Smooth muscle cell (in vitro differentiated cells): ENCODE results near the gene UBR7. TPM values are rescaled to one million over a fixed set of nuclear protein-coding genes. Genes with fewer than 3 reads are reported as not detected.

ENCODE experiments used
- DNase-seq: peaks from one replicate; lab custom pipeline; 2025; ENCODE audit not compliant: unreplicated experiment; lab: John Stamatoyannopoulos, UW
- H2AFZ ChIP-seq: fragments of 200-600 bp; sonication (generic); 2 replicates; pipeline ENCODE4 v1.6.0; 2016; ENCODE audit warnings: antibody characterized with exemption, low read depth, mild to moderate bottlenecking
- H3F3A ChIP-seq: fragments of 200-600 bp; sonication (generic); 2 replicates; pipeline ENCODE4 v1.6.0; 2017; ENCODE audit warnings: antibody characterized with exemption, low read depth
- H3K27ac ChIP-seq: fragments of 200-600 bp; sonication (generic); 2 replicates; pipeline ENCODE4 v1.5.1; 2016; ENCODE audit warnings: low read depth, mild to moderate bottlenecking
- H3K27me3 ChIP-seq: fragments of 200-600 bp; sonication (generic); 2 replicates; pipeline ENCODE4 v1.6.1; 2016; ENCODE audit warnings: low read depth, mild to moderate bottlenecking
- H3K36me3 ChIP-seq: fragments of 200-600 bp; sonication (generic); 2 replicates; pipeline ENCODE4 v1.5.1; 2016; ENCODE audit warnings: low read depth
- H3K4me1 ChIP-seq: fragments of 200-600 bp; sonication (generic); 2 replicates; pipeline ENCODE4 v1.5.1; 2016; ENCODE audit warnings: low read depth
- H3K4me2 ChIP-seq: fragments of 200-600 bp; sonication (generic); 2 replicates; pipeline ENCODE4 v1.6.0; 2016; ENCODE audit warnings: mild to moderate bottlenecking
- H3K4me3 ChIP-seq: fragments of 200-600 bp; sonication (generic); 2 replicates; pipeline ENCODE4 v1.5.1; 2016; ENCODE audit warnings: mild to moderate bottlenecking
- H3K79me2 ChIP-seq: fragments of 200-600 bp; sonication (generic); 2 replicates; pipeline ENCODE4 v1.6.0; 2016; ENCODE audit warnings: low read depth, mild to moderate bottlenecking
- H3K9ac ChIP-seq: fragments of 200-600 bp; sonication (generic); 2 replicates; pipeline ENCODE4 v1.6.0; 2016; ENCODE audit warnings: low read depth
- H3K9me3 ChIP-seq: fragments of 200-600 bp; sonication (generic); replicated peaks from 2 replicates; pipeline ENCODE4 v1.5.1; 2016; ENCODE audit warnings: low read depth
- H4K20me1 ChIP-seq: fragments of 200-600 bp; sonication (generic); 2 replicates; pipeline ENCODE4 v1.6.0; 2016; ENCODE audit warnings: low read depth
- CTCF ChIP-seq: fragments of 200-600 bp; sonication (generic); IDR thresholded peaks from 2 replicates; pipeline ENCODE4 v1.5.1; 2017; ENCODE audit warnings: borderline replicate concordance, mild to moderate bottlenecking, antibody characterized with exemption; ENCODE audit not compliant: insufficient read depth, poor library complexity, severe bottlenecking
- WGBS: methylation state at CpG from one replicate; pipeline ENCODE4 v1.1.7; 2016; ENCODE audit warnings: low lambda C conversion rate; 5-methylcytosine and 5-hydroxymethylcytosine counted together
- polyA plus RNA-seq: library from polyadenylated mRNA; unstranded; fragments of >200 nt; fragmentation: Nextera tagmentation; extraction: Ambion mirVana; gene quantifications from 2 replicates; pipeline ENCODE4 v1.2.1, GENCODE V29; 2016
- total RNA-seq: library from RNA; depleted of rRNA; stranded (reverse); fragments of >200 nt; gene quantifications from 2 replicates; pipeline ENCODE4 v1.2.3, GENCODE V29; 2014

Gene UBR7
- total and polyA plus RNA-seq, 2 experiments from 2014 or later: 8.0 to 12.8 TPM

- H3K27ac ChIP-seq: no peak overlapping the region
- no peak for DNase-seq
Measured at GRCh38 chr14:93271111-93271510, 64.1 kb downstream of the UBR7 start.

GRCh38 chr14:93274055-93274806 lies 67.2 kb downstream of the UBR7 start:
- H3K9me3 ChIP-seq: no peaks in the 10 kb centered on the region
- TF ChIP-seq CTCF: no peak
- no peak overlapping the region for H2AFZ ChIP-seq
- no peaks in the 10 kb centered on the region for H3K36me3 ChIP-seq
- H3K27ac ChIP-seq: no peak overlapping the region
- H3F3A ChIP-seq: no peaks in the 10 kb centered on the region
- H3K4me2 ChIP-seq: no peak overlapping the region
- DNase-seq: no peak
- H3K4me3 ChIP-seq: no peak overlapping the region
- WGBS: 98% methylated on average over 3 of the region's 3 CpGs
- H3K27me3 ChIP-seq: no peaks in the 10 kb centered on the region
- H3K9ac ChIP-seq: no peak overlapping the region
- H4K20me1 ChIP-seq: peaks cover 78% of the 10 kb centered on the region
- peaks cover 3% of the 10 kb centered on the region for H3K4me1 ChIP-seq
- H3K79me2 ChIP-seq: peaks cover 4% of the 10 kb centered on the region

More at GRCh38 chr14:93271111-93271510, 64.1 kb downstream of the UBR7 start:
- no peaks in the 10 kb centered on the region for H3K9me3 ChIP-seq
- peaks cover 3% of the 10 kb centered on the region for H3K4me1 ChIP-seq
- TF ChIP-seq CTCF: no peak
- peaks cover 15% of the 10 kb centered on the region for H3K79me2 ChIP-seq
- no peaks in the 10 kb centered on the region for H3K27me3 ChIP-seq
- no peak overlapping the region for H3K4me2 ChIP-seq
- H3F3A ChIP-seq: no peaks in the 10 kb centered on the region
- WGBS: 92% methylated on average over 6 of the region's 6 CpGs
- no peak overlapping the region for H3K9ac ChIP-seq
- H3K4me3 ChIP-seq: no peak overlapping the region
- peaks cover 81% of the 10 kb centered on the region for H4K20me1 ChIP-seq
- no peaks in the 10 kb centered on the region for H3K36me3 ChIP-seq
- no peak overlapping the region for H2AFZ ChIP-seq

- Histone ChIP-seq H3K27ac (no peak overlapping the region), H3K4me3 (no peak overlapping the region), H4K20me1 (peaks cover 80% of the 10 kb centered on the region), H3K9me3 (no peaks in the 10 kb centered on the region), H3F3A (no peaks in the 10 kb centered on the region), H3K9ac (no peak overlapping the region), H2AFZ (no peak overlapping the region), H3K79me2 (peaks cover 21% of the 10 kb centered on the region), H3K36me3 (no peaks in the 10 kb centered on the region), H3K27me3 (no peaks in the 10 kb centered on the region), H3K4me2 (no peak overlapping the region), H3K4me1 (peaks cover 3% of the 10 kb centered on the region)
- no peak for DNase-seq
- TF ChIP-seq CTCF: no peak
- WGBS: 100% methylated on average over 3 of the region's 3 CpGs
Measured at GRCh38 chr14:93276031-93276716, 69.1 kb downstream of the UBR7 start.

Other genes starting within 250 kb of the UBR7 start
- 9.2 and 17.6 TPM in 2 replicates for gene ITPK1, start 91.3 kb upstream of the UBR7 start, total RNA-seq
- gene ITPK1, start 91.3 kb upstream of the UBR7 start, polyA plus RNA-seq: 13.3 and 14.2 TPM in 2 replicates
- 6.9 and 9.9 TPM in 2 replicates for gene MOAP1, start 22.4 kb upstream of the UBR7 start, total RNA-seq
- 7.7 and 8.2 TPM in 2 replicates for gene MOAP1, start 22.4 kb upstream of the UBR7 start, polyA plus RNA-seq
- 5.2 and 7.9 TPM in 2 replicates for gene LYSET, start 21.9 kb upstream of the UBR7 start, total RNA-seq
- 9.2 and 17.9 TPM in 2 replicates for gene LYSET, start 21.9 kb upstream of the UBR7 start, polyA plus RNA-seq
- 9.6 and 10.9 TPM in 2 replicates for gene GON7, start 191 bp upstream of the UBR7 start, total RNA-seq
- gene GON7, start 191 bp upstream of the UBR7 start, polyA plus RNA-seq: 8.5 and 8.6 TPM in 2 replicates
- gene BTBD7, start 125.8 kb downstream of the UBR7 start, total RNA-seq: 34.7 and 41.3 TPM in 2 replicates
- gene BTBD7, start 125.8 kb downstream of the UBR7 start, polyA plus RNA-seq: 14.1 and 25.9 TPM in 2 replicates
- gene COX8C, start 139.9 kb downstream of the UBR7 start, total RNA-seq: not detected in 2 replicates
- gene COX8C, start 139.9 kb downstream of the UBR7 start, polyA plus RNA-seq: 1.1 TPM in 1 of 2 replicates, not detected in the other
- 0.31 and 0.36 TPM in 2 replicates for gene UNC79, start 223.7 kb downstream of the UBR7 start, total RNA-seq
- gene UNC79, start 223.7 kb downstream of the UBR7 start, polyA plus RNA-seq: 0.06 TPM in 2 replicates